GM23248 (cell line): ENCODE results near the gene ADAM15. TPM values are rescaled to one million over a fixed set of nuclear protein-coding genes. Genes with fewer than 3 reads are reported as not detected.

Experiments
- DNase-seq: peaks from one replicate; pipeline ENCODE4 v3.0.0-alpha.2; 2015
- H2AFZ ChIP-seq: fragments of 200-600 bp; sonication (generic); 2 replicates; pipeline ENCODE4 v1.6.1; 2016; ENCODE audit warnings: antibody characterized with exemption
- H3F3A ChIP-seq: fragments of 200-600 bp; sonication (generic); 2 replicates; pipeline ENCODE4 v1.6.1; 2016; ENCODE audit warnings: mild to moderate bottlenecking, antibody characterized with exemption, mixed run types; ENCODE audit not compliant: insufficient read depth
- H3K27ac ChIP-seq: fragments of 200-600 bp; sonication (generic); 2 replicates; pipeline ENCODE4 v1.5.1; 2016; ENCODE audit warnings: mild to moderate bottlenecking
- H3K27me3 ChIP-seq: fragments of 200-600 bp; sonication (generic); replicated peaks from 2 replicates; pipeline ENCODE4 v1.6.1; 2016; ENCODE audit warnings: mild to moderate bottlenecking; ENCODE audit not compliant: insufficient read depth
- H3K36me3 ChIP-seq: fragments of 200-600 bp; sonication (generic); 2 replicates; pipeline ENCODE4 v1.6.1; 2016; ENCODE audit warnings: low read depth, mild to moderate bottlenecking
- H3K4me1 ChIP-seq: fragments of 200-600 bp; sonication (generic); 2 replicates; pipeline ENCODE4 v1.6.1; 2016; ENCODE audit warnings: mild to moderate bottlenecking; ENCODE audit not compliant: insufficient read depth
- H3K4me2 ChIP-seq: fragments of 200-600 bp; sonication (generic); one replicate; pipeline ENCODE4 v1.6.1; 2016; ENCODE audit warnings: mild to moderate bottlenecking; ENCODE audit not compliant: unreplicated experiment
- H3K4me3 ChIP-seq: fragments of 200-600 bp; sonication (generic); 2 replicates; pipeline ENCODE4 v1.5.1; 2016; ENCODE audit warnings: mild to moderate bottlenecking
- H3K79me2 ChIP-seq: fragments of 200-600 bp; sonication (generic); 2 replicates; pipeline ENCODE4 v1.6.1; 2016; ENCODE audit warnings: mild to moderate bottlenecking; ENCODE audit not compliant: insufficient read depth
- H3K9ac ChIP-seq: fragments of 200-600 bp; sonication (generic); 2 replicates; pipeline ENCODE4 v1.6.1; 2016; ENCODE audit warnings: mild to moderate bottlenecking
- H3K9me2 ChIP-seq: fragments of 200-600 bp; sonication (generic); 2 replicates; pipeline ENCODE4 v1.6.1; 2016; ENCODE audit warnings: mixed run types, mild to moderate bottlenecking, moderate library complexity; ENCODE audit not compliant: insufficient read depth
- H3K9me3 ChIP-seq: fragments of 200-600 bp; sonication (generic); one replicate; pipeline ENCODE4 v1.6.1; 2017; ENCODE audit warnings: low read depth
- H4K20me1 ChIP-seq: fragments of 200-600 bp; sonication (generic); 2 replicates; pipeline ENCODE4 v1.6.0; 2016; ENCODE audit not compliant: insufficient read depth
- EZH2 ChIP-seq: fragments of 200-600 bp; sonication (generic); IDR thresholded peaks from 2 replicates; pipeline ENCODE4 v1.6.1; 2018; ENCODE audit warnings: antibody characterized with exemption, mild to moderate bottlenecking; ENCODE audit not compliant: insufficient read depth, poor library complexity, severe bottlenecking
- EZH2phosphoT487 ChIP-seq: fragments of 200-600 bp; sonication (generic); IDR thresholded peaks from 2 replicates; pipeline ENCODE4 v1.6.1; 2018; ENCODE audit warnings: antibody characterized with exemption, moderate library complexity, mild to moderate bottlenecking, low read depth; ENCODE audit not compliant: insufficient read depth
- WGBS, 2 experiments: methylation state at CpG; one replicate each; pipeline ENCODE4 v1.1.6; 2015 to 2017; ENCODE audit warnings: low lambda C conversion rate in 2 of 2, low coverage in 1 of 2; ENCODE audit errors: missing lambda C conversion rate in 2 of 2; 5-methylcytosine and 5-hydroxymethylcytosine counted together
- in situ Hi-C: fragments of 300-500 bp; cut with MboI; formaldehyde crosslinking; loops from 2 replicates; pipeline ENCODE4 v1.15.0; 2020
- polyA plus RNA-seq: library from polyadenylated mRNA; unstranded; fragments of >200 nt; fragmentation: Nextera tagmentation; extraction: Ambion mirVana; gene quantifications from 2 replicates; pipeline ENCODE4 v1.2.1, GENCODE V29; 2016
- total RNA-seq: library from RNA; depleted of rRNA; stranded (reverse); fragments of >200 nt; shearing (Covaris generic); gene quantifications from 2 replicates; pipeline ENCODE4 v1.2.3, GENCODE V29; 2014

ADAM15 gene
- total and polyA plus RNA-seq, 2 experiments from 2014 or later: 73.0 to 85.6 TPM

GRCh38 chr1:155012026-155012546 lies 39.0 kb upstream of the ADAM15 start:
- Histone ChIP-seq H2AFZ (no peak overlapping the region), H3F3A (no peaks in the 10 kb centered on the region), H3K4me2 (no peak overlapping the region), H3K79me2 (peaks cover 12% of the 10 kb centered on the region), H3K9me3 (no peaks in the 10 kb centered on the region), H3K4me3 (no peak overlapping the region), H3K36me3 (no peaks in the 10 kb centered on the region), H3K27ac (no peak overlapping the region), H3K9me2 (no peaks in the 10 kb centered on the region), H3K4me1 (peaks cover 4% of the 10 kb centered on the region; the same call in 1 of the 2 replicates), H3K9ac (no peak overlapping the region), H4K20me1 (no peaks in the 10 kb centered on the region), H3K27me3 (no peaks in the 10 kb centered on the region)
- in situ Hi-C loops: no loop called here
- TF ChIP-seq EZH2 (no peak), EZH2phosphoT487 (no peak)
- WGBS, 2 experiments: 19 to 31% methylated on average over 6 to 9 of the region's 9 CpGs
- peak; percentile 55 for DNase-seq

GRCh38 chr1:155012776-155013602 lies 38.1 kb upstream of the ADAM15 start:
- H3K4me1 ChIP-seq: peaks cover 8% of the 10 kb centered on the region
- WGBS, 2 experiments: 96 to 98% methylated on average over 3 of the region's 3 CpGs
- no peaks in the 10 kb centered on the region for H3F3A ChIP-seq
- no peak overlapping the region for H3K4me3 ChIP-seq
- H3K27me3 ChIP-seq: no peaks in the 10 kb centered on the region
- H3K4me2 ChIP-seq: no peak overlapping the region
- peaks cover 3% of the 10 kb centered on the region for H3K79me2 ChIP-seq
- no peak for DNase-seq
- in situ Hi-C loops: no loop called here
- no peaks in the 10 kb centered on the region for H3K9me3 ChIP-seq
- no peak for TF ChIP-seq EZH2
- TF ChIP-seq EZH2phosphoT487: no peak
- no peak overlapping the region for H3K27ac ChIP-seq
- no peak overlapping the region for H2AFZ ChIP-seq
- no peaks in the 10 kb centered on the region for H4K20me1 ChIP-seq
- no peaks in the 10 kb centered on the region for H3K36me3 ChIP-seq
- no peaks in the 10 kb centered on the region for H3K9me2 ChIP-seq
- no peak overlapping the region for H3K9ac ChIP-seq

GRCh38 chr1:155013632-155014031 lies 37.5 kb upstream of the ADAM15 start:
- in situ Hi-C loops: no loop called here
- no peaks in the 10 kb centered on the region for H3F3A ChIP-seq
- 66 to 72% methylated on average over 2 to 8 of the region's 8 CpGs for WGBS, 2 experiments
- no peaks in the 10 kb centered on the region for H3K27me3 ChIP-seq
- TF ChIP-seq EZH2phosphoT487 (no peak), EZH2 (no peak)
- DNase-seq: no peak
- no peak overlapping the region for H3K4me2 ChIP-seq
- H3K4me1 ChIP-seq: peaks cover 11% of the 10 kb centered on the region
- H3K79me2 ChIP-seq: no peaks in the 10 kb centered on the region
- no peaks in the 10 kb centered on the region for H4K20me1 ChIP-seq
- no peak overlapping the region for H3K27ac ChIP-seq
- H3K9me2 ChIP-seq: no peaks in the 10 kb centered on the region
- H3K9ac ChIP-seq: no peak overlapping the region
- H3K36me3 ChIP-seq: no peaks in the 10 kb centered on the region
- no peaks in the 10 kb centered on the region for H3K9me3 ChIP-seq
- no peak overlapping the region for H3K4me3 ChIP-seq
- no peak overlapping the region for H2AFZ ChIP-seq

GRCh38 chr1:155014709-155015508 lies 36.2 kb upstream of the ADAM15 start:
- Histone ChIP-seq H2AFZ (no peak overlapping the region), H3K9ac (no peak overlapping the region), H4K20me1 (no peaks in the 10 kb centered on the region), H3K27me3 (no peaks in the 10 kb centered on the region), H3K27ac (no peak overlapping the region), H3K4me1 (peaks cover 11% of the 10 kb centered on the region), H3K9me2 (no peaks in the 10 kb centered on the region), H3K4me2 (no peak overlapping the region), H3K79me2 (no peaks in the 10 kb centered on the region), H3K36me3 (no peaks in the 10 kb centered on the region), H3K9me3 (no peaks in the 10 kb centered on the region), H3K4me3 (no peak overlapping the region), H3F3A (no peaks in the 10 kb centered on the region)
- in situ Hi-C loops: no loop called here
- no peak for DNase-seq
- WGBS, 2 experiments: 90 to 94% methylated on average over 14 to 31 of the region's 31 CpGs
- TF ChIP-seq EZH2 (no peak), EZH2phosphoT487 (no peak)
